ENCODE data around the gene PHAX.

The PHAX gene

GRCh38 chr5:126575644-126576043 lies 25.1 kb upstream of the PHAX start:
- DNase-seq (ENCODE audit: low read depth in 2 of 2): no peak
- H3K4me3 ChIP-seq (replicated peaks in 1 of 2; ENCODE audit: low read depth in 2 of 2, low read length in 2 of 2): no peak overlapping the region

GRCh38 chr5:126576974-126577373 lies 23.8 kb upstream of the PHAX start:
- H3K4me3 ChIP-seq (replicated peaks in 1 of 2; ENCODE audit: low read depth in 2 of 2, low read length in 2 of 2): no peak overlapping the region
- no peak for DNase-seq (ENCODE audit: low read depth in 2 of 2)
- TF ChIP-seq, protein P1, sequence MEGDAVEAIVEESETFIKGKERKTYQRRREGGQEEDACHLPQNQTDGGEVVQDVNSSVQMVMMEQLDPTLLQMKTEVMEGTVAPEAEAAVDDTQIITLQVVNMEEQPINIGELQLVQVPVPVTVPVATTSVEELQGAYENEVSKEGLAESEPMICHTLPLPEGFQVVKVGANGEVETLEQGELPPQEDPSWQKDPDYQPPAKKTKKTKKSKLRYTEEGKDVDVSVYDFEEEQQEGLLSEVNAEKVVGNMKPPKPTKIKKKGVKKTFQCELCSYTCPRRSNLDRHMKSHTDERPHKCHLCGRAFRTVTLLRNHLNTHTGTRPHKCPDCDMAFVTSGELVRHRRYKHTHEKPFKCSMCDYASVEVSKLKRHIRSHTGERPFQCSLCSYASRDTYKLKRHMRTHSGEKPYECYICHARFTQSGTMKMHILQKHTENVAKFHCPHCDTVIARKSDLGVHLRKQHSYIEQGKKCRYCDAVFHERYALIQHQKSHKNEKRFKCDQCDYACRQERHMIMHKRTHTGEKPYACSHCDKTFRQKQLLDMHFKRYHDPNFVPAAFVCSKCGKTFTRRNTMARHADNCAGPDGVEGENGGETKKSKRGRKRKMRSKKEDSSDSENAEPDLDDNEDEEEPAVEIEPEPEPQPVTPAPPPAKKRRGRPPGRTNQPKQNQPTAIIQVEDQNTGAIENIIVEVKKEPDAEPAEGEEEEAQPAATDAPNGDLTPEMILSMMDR (IDR thresholded peaks at IDR 0.05; ENCODE audit: low read depth, low read length): no peak

More at GRCh38 chr5:126575644-126576043, 25.1 kb upstream of the PHAX start:
- TF ChIP-seq, protein P1 (IDR thresholded peaks at IDR 0.05; ENCODE audit: low read depth, low read length): no peak

GRCh38 chr5:126577415-126577814 lies 23.3 kb upstream of the PHAX start:
- no peak for DNase-seq (ENCODE audit: low read depth in 2 of 2)
- H3K4me3 ChIP-seq (replicated peaks in 1 of 2; ENCODE audit: low read depth in 2 of 2, low read length in 2 of 2): no peak overlapping the region
- TF ChIP-seq, protein P1 (IDR thresholded peaks at IDR 0.05; ENCODE audit: low read depth, low read length): no peak

GRCh38 chr5:126579716-126580115 lies 21.0 kb upstream of the PHAX start:
- TF ChIP-seq, protein P1 (IDR thresholded peaks at IDR 0.05; ENCODE audit: low read depth, low read length): no peak
- H3K4me3 ChIP-seq (replicated peaks in 1 of 2; ENCODE audit: low read depth in 2 of 2, low read length in 2 of 2): no peak overlapping the region

GRCh38 chr5:126583761-126584160 lies 17.0 kb upstream of the PHAX start:
- no peak overlapping the region for H3K4me3 ChIP-seq (replicated peaks in 1 of 2; ENCODE audit: low read depth in 2 of 2, low read length in 2 of 2)
- no peak for DNase-seq (ENCODE audit: low read depth in 2 of 2)
- TF ChIP-seq, protein P1 (IDR thresholded peaks at IDR 0.05; ENCODE audit: low read depth, low read length): no peak

More at GRCh38 chr5:126579716-126580115, 21.0 kb upstream of the PHAX start:
- DNase-seq (ENCODE audit: low read depth in 2 of 2): no peak

DNA sequence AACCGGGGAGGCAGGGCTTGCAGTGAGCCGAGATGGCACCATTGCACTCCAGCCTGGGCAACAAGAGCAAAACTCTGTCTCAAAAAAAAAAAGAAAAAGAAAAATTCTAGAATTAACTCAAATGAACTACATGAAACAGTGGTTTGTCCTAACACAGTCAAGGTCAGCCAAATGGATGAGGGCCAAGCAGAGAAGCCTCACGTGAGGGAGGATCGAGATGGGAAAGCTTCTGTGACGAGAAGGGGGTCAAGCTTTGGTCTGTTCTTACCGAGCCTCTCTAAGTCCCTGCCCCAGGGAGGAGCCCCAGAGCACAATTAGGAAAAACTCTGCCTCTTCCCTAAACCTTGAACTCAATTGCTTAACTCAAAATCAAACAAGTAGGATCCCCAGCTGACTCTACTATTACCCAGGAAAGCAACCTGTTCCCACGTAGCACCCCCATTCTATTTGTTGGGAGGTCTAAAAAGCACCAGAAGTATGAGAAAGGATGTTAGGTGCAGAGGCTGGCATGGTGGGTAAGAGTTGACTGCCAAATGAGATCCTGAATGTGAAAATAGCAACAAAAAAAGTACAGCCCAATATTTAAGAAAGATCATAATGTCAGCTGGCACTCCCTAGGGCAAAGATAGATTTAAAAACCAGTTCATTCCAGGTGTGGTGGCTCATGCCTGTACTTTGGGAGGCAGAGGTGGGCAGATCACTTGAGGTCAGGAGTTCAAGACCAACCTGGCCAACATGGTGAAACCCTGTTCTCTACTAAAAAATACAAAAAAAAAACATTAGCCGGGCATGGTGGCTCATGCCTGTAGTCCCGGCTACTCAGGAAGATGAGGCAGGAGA lies 13.0 kb upstream of the PHAX start:
- DNase-seq (ENCODE audit: low read depth in 2 of 2): no peak
- TF ChIP-seq, protein P1 (IDR thresholded peaks at IDR 0.05; ENCODE audit: low read depth, low read length): no peak
- no peak overlapping the region for H3K4me3 ChIP-seq (replicated peaks in 1 of 2; ENCODE audit: low read depth in 2 of 2, low read length in 2 of 2)
